ENCODE results near the gene PRKN. TPM values are rescaled to one million over a fixed set of nuclear protein-coding genes. Genes with fewer than 3 reads are reported as not detected.

PRKN gene
- total RNA-seq, 1 donor from 2014 or later: 2.6 TPM

DNA sequence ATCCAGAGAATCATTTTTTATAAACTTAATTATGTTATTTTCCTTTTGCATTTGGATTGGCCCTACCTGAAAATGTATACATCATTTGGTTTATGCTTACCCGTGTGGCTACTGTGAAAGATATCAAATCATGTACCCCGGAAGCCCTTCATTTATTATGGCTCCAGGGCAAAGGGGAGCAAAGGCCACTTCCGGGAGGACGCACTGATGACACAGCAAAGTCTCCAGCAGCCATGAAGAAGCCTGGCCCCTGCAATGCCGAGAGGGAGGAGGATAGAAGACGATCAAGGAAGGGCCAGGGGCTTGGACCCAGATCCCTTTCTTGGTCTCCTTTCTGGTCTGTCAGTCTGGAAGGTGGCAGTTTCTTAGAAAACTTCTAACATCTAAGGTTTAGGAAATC lies 1073.4 kb downstream of the PRKN start:
- Histone ChIP-seq H3K4me1 (no peaks in the 10 kb centered on the region), H3K9me3 (no peaks in the 10 kb centered on the region), H3K4me3 (no peak overlapping the region), H3K27me3 (no peaks in the 10 kb centered on the region), H3K27ac (no peak overlapping the region), H3K36me3 (no peaks in the 10 kb centered on the region)
- no peak for DNase-seq (ENCODE audit: low spot score in 2 of 2)
- intact Hi-C loops (cut with DNase I): no loop called here
- TF ChIP-seq, protein P1, sequence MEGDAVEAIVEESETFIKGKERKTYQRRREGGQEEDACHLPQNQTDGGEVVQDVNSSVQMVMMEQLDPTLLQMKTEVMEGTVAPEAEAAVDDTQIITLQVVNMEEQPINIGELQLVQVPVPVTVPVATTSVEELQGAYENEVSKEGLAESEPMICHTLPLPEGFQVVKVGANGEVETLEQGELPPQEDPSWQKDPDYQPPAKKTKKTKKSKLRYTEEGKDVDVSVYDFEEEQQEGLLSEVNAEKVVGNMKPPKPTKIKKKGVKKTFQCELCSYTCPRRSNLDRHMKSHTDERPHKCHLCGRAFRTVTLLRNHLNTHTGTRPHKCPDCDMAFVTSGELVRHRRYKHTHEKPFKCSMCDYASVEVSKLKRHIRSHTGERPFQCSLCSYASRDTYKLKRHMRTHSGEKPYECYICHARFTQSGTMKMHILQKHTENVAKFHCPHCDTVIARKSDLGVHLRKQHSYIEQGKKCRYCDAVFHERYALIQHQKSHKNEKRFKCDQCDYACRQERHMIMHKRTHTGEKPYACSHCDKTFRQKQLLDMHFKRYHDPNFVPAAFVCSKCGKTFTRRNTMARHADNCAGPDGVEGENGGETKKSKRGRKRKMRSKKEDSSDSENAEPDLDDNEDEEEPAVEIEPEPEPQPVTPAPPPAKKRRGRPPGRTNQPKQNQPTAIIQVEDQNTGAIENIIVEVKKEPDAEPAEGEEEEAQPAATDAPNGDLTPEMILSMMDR (IDR thresholded peaks at IDR 0.05): no peak

DNA sequence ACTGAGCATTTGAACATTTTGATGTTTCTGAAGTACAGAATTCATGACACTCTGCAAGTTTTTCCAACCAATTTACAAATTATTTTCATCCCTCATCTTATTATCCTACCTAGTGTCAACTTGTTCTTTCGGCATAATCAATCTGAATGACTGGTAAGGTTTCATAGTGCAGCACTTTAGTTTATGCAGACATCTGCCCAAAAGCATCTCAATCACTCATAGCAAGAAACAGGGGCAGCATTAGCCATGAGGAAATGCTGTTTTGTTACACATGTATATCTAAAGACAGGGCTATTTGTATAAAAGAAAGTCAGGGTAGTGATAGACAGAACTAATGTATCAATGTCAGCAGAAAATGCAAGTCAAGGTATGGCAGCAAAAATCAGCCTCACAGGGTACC lies 1075.6 kb downstream of the PRKN start:
- H3K36me3 ChIP-seq: no peaks in the 10 kb centered on the region
- no peak for DNase-seq (ENCODE audit: low spot score in 2 of 2)
- no peaks in the 10 kb centered on the region for H3K27me3 ChIP-seq
- H3K27ac ChIP-seq: no peak overlapping the region
- H3K9me3 ChIP-seq: no peaks in the 10 kb centered on the region
- TF ChIP-seq, protein P1 (IDR thresholded peaks at IDR 0.05): no peak
- intact Hi-C loops (cut with DNase I): no loop called here
- H3K4me1 ChIP-seq: no peaks in the 10 kb centered on the region
- no peak overlapping the region for H3K4me3 ChIP-seq

DNA sequence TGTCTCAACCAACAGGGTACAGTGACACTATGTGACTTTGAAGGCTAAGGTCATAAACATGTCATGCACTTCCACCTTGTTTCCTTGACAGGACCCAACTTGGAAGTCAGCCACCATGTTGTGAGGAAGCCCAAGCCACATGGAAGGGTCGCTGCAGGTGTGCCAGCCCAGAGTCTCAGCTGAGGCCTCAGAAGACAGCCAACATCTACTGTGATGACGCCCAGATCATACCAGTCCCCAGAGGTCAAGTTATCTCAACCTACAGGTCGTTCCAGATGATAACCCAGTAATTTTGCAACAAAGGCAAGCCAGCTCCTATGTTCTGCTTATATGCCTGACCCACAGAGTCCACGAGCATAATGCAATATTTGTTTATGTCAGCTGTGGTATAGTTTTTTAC lies 1077.7 kb downstream of the PRKN start:
- TF ChIP-seq, protein P1 (IDR thresholded peaks at IDR 0.05): no peak
- no peaks in the 10 kb centered on the region for H3K27me3 ChIP-seq
- no peaks in the 10 kb centered on the region for H3K36me3 ChIP-seq
- no peak overlapping the region for H3K27ac ChIP-seq
- no peaks in the 10 kb centered on the region for H3K9me3 ChIP-seq
- no peaks in the 10 kb centered on the region for H3K4me1 ChIP-seq
- H3K4me3 ChIP-seq: no peak overlapping the region
- intact Hi-C loops (cut with DNase I): no loop called here
- no peak for DNase-seq (ENCODE audit: low spot score in 2 of 2)

DNA sequence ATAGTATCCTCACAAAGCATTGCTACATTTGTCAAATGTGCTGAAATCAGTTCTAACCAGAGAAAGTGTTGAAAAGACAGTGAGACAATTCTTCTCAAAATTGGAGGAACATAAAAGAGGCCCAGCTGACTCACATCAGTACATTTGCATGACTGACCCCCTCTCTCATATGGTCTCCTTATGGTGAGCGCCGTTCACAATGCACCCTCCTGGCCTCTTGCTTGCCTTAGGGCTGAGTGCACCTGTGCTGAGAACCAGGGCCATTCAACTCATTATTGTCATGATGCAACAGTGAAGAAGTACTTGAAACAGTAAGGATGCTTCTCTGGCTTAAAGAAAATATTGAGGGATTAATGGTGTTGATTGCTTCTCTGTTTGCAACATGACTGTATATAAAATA lies 1078.5 kb downstream of the PRKN start:
- TF ChIP-seq, protein P1 (IDR thresholded peaks at IDR 0.05): no peak
- intact Hi-C loops (cut with DNase I): no loop called here
- no peak for DNase-seq (ENCODE audit: low spot score in 2 of 2)
- Histone ChIP-seq H3K27me3 (no peaks in the 10 kb centered on the region), H3K36me3 (no peaks in the 10 kb centered on the region), H3K4me3 (no peak overlapping the region), H3K4me1 (no peaks in the 10 kb centered on the region), H3K9me3 (no peaks in the 10 kb centered on the region), H3K27ac (no peak overlapping the region)

DNA sequence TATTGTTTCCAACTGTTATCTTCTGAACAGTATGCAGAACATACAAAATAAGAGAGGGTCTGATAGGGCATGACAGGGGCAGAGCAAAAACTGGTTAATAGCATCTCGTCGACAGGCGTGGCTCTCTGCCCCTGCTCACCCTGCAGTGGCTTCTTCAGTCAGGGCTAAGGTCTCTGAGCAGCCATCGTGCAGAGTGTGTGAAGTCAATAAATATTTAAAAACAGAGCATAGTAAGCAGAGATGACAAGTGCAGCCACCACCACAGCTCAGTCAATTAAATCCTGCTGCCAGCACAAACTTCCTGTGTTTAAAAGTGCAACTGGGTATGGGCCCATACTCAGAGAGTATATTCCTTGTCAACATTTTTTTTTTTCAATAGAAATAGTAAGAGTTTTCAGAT lies 1080.3 kb downstream of the PRKN start:
- H3K9me3 ChIP-seq: no peaks in the 10 kb centered on the region
- H3K4me3 ChIP-seq: no peak overlapping the region
- no peaks in the 10 kb centered on the region for H3K4me1 ChIP-seq
- DNase-seq (ENCODE audit: low spot score in 2 of 2): no peak
- H3K36me3 ChIP-seq: no peaks in the 10 kb centered on the region
- intact Hi-C loops (cut with DNase I): no loop called here
- H3K27me3 ChIP-seq: no peaks in the 10 kb centered on the region
- TF ChIP-seq, protein P1 (IDR thresholded peaks at IDR 0.05): no peak
- no peak overlapping the region for H3K27ac ChIP-seq

DNA sequence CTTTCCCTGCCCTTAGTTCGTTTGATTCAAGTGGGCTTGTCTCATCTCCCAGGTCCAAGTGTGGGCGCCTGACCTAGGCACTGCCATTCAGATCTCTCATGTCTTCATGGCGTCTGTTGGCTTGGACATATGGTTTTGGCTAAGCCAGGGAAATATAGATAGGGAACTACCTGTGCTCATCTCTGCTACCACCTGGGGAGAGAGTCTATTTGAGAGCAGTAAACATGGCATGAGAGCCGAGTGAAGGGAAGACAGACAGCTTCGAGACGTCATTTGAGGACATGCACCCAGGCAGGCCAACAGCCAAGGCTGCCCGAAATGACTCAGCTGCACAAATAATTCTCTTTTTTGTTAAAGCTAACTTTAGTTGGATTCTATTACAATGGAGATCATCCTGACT lies 1083.0 kb downstream of the PRKN start:
- DNase-seq (ENCODE audit: low spot score in 2 of 2): no peak
- no peaks in the 10 kb centered on the region for H3K27me3 ChIP-seq
- no peaks in the 10 kb centered on the region for H3K4me1 ChIP-seq
- no peak overlapping the region for H3K4me3 ChIP-seq
- no peaks in the 10 kb centered on the region for H3K9me3 ChIP-seq
- no peaks in the 10 kb centered on the region for H3K36me3 ChIP-seq
- TF ChIP-seq, protein P1 (IDR thresholded peaks at IDR 0.05): no peak
- intact Hi-C loops (cut with DNase I): no loop called here
- H3K27ac ChIP-seq: no peak overlapping the region
